GM18951 (cell line): ENCODE data around the gene HADH.
"Not testable (repeated sequence)": the region's sequence is repeated elsewhere in the genome, so short reads cannot be mapped to it uniquely, and the experiment has no call there.

Experiments used
- POLR2A ChIP-seq: IDR thresholded peaks from 4 replicates; pipeline ENCODE4 v1.6.1; 2011; ENCODE audit warnings: mild to moderate bottlenecking; ENCODE audit not compliant: insufficient read length, insufficient read depth; ENCODE audit errors: extremely low read depth
- in situ Hi-C: fragments of 300-500 bp; cut with MboI; formaldehyde crosslinking; loops from one replicate; pipeline ENCODE4 v1.12.0; 2022; ENCODE audit warnings: low sequenced_read_pairs, mixed read lengths, inconsistent platforms; ENCODE audit not compliant: unreplicated experiment

Gene HADH

DNA sequence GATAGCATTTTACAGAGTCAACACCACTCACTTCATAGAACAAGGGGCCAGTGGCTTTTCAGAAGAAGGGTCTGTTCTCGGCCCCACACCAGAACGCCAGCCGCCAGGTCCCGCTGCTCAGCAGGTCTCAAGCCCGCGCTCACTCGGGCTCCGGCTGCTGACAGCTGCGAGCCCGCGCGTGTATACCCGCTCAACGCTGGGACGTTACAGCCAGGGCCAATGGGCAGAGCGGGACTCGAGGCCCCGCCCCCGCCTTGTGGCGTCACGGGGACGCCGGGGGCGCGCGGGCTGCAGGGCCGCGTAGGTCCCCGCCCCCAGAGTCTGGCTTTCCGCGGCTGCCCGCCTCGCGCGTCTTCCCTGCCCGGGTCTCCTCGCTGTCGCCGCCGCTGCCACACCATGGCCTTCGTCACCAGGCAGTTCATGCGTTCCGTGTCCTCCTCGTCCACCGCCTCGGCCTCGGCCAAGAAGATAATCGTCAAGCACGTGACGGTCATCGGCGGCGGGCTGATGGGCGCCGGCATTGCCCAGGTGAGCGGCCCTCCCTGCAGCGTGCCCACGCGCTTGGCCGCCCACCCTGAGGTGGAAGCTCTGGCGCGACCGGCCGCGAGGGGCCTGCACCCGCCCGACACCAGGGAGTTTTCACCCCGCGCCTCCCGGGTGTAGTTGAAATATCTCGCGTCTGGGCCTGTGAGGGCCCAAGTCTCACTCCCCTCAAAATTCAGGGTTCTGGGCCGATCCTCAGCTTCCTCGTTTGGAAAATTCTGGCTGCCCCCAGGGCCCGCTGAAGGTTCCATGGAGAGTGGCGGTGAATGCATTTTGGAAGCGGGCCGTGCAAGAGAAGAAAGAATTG is at the start of gene HADH:
Gene HADH, plus strand, starts transcription at position 353 of the 850 bp plus-strand sequence. Its CDS starts 44 bp downstream, at position 397.
- in situ Hi-C loops = no loop called here
- peak; percentile 88 for TF ChIP-seq POLR2A

DNA sequence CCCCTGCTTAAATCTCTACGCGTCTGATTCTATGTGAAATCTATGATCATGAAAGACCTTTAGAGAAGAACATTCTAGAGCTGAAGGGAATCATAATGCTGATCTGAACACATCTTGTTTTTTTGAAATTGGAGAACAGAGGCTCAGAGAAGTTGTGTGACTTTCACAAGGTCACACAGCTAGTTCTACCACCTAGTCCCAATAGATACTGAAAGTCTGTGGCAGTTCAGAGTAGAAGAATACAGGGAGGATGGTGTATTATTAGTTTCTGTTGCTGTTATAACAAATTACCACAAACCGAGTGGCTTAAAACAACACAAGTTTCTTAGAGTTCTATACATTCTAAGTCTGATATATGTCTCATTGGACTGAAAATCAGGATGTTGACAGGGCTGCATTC is 43.9 kb upstream of the HADH start:
- in situ Hi-C loops = no loop called here
- no peak for TF ChIP-seq POLR2A

DNA sequence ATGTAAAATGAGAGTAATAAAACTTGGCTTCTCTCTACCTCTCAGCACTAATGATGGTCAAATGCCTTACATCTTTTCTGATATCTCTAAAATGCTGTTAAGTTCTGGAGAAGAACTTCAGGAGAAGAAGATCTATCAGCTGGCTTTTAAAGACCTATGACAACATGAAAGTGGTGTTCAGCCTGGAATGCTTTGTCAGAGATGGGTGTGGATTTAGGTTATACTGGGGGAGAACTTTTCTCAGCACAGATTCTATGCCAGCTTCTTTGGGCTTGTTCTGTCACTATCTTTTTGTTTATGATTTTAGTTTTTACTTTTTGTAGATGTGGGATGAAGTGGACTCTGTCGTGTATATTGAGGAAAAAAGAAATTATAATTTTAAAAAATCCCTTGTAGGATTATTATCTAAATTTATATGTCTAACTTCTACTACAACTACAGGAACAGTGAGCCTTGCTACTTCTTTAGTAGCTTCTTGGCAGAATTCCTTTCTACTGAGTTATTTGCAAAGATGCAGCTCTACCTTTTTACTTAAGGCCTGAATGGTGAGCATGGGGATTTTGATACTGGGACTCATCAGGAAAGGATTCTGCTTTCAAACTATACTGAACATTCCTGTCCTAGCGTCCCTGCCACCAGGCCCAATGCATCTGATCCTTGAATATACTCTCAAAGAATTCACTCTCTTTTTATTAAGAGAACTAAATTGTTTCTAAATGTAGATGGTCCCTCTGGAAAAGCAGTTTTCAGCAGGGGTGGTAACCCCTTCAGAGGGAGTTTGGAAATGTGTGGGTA is 38.7 kb upstream of the HADH start:
- in situ Hi-C loops = no loop called here
- TF ChIP-seq POLR2A = no peak

DNA sequence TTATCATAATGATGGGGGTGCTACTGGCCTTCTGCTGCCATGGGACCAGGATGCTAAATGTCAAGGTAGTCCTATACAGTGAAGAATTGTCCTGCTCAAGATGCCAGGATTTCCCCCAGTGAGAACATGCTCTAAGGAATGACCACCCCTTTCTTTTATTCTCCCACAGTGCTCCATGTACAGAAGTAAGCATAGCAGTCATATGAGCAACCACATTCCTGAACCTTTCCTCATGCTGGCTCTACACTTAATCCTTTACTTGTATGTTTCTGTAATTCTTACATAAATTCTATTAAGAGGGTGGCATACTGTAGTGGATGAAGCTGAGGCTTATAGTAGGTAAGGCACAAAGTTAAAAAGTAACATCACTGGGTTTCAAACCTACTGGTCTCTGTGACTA is 38.1 kb upstream of the HADH start:
- in situ Hi-C loops = no loop called here
- TF ChIP-seq POLR2A = no peak

DNA sequence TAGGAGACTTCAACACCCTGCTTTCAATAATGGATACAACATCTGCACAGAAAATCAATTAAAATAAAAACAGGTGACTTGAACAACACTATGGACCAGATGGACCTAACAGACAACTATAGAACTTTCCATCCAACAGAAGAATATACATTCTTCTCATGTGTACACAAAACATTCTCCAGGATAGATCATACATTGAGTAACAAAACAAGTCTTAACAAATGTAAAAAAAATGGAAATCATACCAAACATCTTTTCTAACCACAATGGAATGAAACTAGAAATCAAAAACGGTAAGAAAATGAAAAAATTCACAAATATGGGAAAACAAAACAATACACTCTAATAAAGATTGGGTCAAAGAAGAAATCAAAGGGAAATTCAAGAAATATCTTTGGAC is 33.7 kb upstream of the HADH start:
- in situ Hi-C loops = no loop called here
- no peak for TF ChIP-seq POLR2A

DNA sequence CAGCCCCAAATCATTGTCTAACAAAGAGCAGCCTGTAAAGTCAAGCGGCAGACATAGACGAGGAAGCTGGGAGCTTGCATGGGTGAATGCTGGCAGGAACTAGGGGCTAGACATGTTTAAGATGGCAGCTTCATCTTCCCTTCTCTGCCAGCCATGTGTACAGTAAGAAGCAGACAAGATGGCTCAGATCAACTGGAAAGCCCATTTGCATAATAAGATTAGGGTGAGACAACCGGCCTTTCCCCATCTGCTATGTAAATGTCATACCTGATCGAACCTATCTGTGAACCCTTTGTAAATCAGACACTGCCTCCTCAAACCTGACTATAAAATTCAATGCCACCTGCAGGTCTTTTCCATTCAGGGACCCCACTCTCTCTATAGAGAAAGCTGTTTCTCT is 22.8 kb upstream of the HADH start:
- in situ Hi-C loops = no loop called here
- TF ChIP-seq POLR2A = no peak

DNA sequence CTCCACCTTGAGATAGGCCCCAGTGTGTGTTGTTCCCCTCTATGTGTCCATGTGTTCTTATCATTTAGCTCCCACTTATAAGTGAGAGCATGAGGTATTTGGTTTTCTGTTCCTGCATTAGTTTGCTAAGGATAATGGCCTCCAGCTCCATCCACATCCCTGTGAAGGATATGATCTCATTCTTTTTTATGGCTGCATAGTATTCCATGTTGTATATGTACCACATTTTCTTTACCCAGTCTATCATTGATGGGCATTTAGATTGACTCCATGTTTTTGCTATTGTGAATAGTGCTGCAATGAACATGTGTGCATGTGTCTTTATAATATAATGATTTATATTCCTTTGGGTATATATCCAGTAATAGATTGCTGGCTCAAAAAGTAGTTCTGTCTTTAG is 22.2 kb upstream of the HADH start:
- in situ Hi-C loops = not testable (repeated sequence)

DNA sequence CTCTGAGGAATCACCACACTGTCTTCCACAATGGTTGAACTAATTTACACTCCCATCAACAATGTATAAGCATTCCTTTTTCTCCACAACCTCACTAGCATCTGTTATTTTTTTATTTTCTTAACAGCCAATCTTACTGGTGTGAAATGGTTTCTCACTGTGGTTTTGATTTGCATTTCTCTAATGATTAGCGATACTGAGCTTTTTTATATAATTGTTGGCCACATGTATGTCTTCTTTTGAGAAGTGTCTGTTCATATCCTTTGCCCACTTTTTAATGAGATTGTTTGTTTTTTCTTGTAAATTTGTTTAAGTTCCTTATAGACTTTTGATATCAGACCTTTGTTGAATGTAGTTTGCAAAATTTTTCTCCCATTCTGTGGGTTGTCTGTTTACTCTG is 21.8 kb upstream of the HADH start:
- in situ Hi-C loops = not testable (repeated sequence)

DNA sequence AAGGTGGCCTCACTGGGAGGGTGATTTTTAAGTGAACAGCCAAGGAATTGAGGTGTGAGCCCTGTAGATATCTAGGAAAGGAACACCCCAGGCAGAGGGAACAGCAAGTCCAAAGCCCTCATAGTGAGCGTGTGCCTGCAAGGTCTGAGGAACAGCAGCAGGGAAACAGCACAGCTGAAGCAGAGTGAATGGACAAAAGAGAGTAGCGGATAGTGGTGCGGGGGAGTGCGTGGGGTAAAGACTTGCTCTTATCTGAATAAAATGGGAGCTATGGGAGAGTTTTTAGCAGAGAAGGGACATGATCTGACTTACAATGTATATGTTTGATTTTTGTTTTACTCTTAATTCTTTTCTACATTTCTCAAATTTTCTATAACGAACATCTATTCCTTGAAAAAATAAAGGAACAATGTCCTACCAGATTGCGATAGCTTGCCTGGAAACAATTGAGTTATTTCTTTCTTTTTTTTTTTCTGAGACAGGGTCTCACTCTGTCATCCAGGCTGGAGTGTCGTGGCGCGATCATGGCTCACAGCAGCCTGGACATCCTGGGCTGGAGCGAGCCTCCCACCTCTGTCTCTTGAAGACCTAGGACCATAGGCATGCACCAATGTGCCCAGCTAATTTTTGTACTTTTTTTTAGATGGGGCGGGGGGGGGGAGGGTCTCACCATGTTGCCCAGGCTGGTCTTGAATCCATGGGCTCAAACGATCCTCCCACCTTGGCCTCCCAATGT is 19.5 kb upstream of the HADH start:
- in situ Hi-C loops = no loop called here
- no peak for TF ChIP-seq POLR2A

DNA sequence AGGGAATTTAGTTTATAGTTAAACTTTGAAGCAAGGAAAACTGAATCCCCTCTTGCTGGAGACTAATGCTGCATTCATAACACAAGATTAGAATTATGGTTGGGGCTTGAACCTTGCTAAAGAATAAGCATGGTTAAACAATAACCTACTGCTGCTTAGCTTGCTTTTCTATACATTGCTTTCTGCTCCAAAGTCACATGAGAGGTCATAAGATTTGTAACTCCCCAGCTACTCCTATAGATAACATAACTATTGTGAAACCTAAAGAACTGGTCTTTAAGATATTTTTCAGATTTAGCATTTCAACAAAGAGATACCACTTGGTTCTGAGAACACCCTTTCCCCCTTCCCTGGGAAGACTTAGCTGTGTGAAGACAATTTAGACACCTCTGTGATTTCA is 17.1 kb upstream of the HADH start:
- in situ Hi-C loops = no loop called here
- TF ChIP-seq POLR2A = no peak

DNA sequence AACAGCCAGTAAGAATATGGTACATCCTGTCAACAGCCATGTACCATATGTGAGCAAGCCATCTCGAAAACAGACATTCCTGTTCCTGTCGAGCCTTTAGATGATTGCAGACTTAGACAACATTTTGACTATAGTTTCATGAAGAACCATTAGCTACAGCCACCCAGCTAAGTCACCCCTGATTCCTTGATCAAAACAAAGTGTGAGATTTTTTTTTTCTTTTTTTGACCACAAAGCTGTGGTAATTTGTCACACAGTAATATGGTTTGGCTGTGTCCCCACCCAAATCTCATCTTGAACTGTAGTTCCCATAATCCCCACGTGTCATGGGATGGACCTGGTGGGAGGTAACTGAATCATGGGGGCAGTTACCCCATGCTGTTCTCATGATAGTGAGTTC is 15.2 kb upstream of the HADH start:
- in situ Hi-C loops = no loop called here
- TF ChIP-seq POLR2A = no peak

DNA sequence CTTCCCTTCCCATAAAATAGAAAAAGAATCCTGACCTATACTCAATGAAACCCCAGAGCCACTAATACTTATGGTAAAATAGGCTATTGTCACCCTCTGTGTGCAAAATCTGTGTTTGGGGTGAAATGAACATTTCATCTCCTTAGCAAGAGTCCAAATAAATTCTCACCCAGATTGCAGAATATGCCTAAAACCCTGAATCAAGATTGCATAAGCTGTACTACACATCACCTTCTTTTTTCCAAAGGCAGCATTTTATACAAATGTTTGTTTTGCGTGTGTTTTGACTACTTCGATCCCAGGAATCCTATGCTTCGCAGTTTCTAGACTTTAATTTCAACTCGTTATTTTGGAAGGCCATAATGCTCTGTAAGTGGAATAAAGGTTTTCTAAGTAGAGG is 12.2 kb upstream of the HADH start:
- TF ChIP-seq POLR2A = no peak
- in situ Hi-C loops = no loop called here

DNA sequence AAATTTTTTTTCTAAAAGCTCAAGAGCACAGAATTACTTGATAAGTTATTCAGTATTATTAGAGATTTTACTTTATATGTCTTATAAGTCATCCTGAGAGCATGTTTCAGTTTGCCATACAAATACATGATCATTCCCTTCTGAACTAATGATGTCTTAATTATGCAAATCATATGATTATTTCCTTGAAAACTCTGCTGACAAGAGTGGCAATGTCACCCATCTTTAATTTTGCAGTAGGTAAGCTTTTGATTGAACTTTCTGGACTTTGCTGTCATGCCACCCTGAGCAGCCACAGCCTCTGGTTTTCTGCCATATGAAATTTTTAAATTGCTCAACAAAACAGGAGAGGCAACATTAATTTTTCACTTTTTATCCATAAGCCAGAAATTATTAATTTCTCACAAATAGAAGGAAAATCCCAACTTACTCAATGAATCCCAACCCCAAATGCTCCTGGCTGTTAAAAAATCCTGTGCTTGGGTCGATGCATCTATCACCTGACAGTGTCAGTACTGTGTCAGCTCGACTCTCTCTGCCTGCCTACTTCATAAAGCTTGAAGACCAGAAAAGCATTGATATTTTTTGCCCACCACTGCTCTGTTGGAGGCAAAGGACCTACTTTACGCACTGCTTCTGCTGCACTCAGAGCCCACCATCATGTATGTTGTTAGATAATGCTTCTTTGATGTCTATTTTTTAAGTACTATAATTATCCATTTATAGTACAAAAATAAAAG is 11.6 kb upstream of the HADH start:
- in situ Hi-C loops = no loop called here
- no peak for TF ChIP-seq POLR2A
